Naive thymus-derived CD8-positive, alpha-beta T cell (primary cell): Measurements from ENCODE around the gene TMEFF1. TPM values are rescaled to one million over a fixed set of nuclear protein-coding genes. Genes with fewer than 3 reads are reported as not detected.
"Not testable (repeated sequence)": the region's sequence is repeated elsewhere in the genome, so short reads cannot be mapped to it uniquely, and the experiment has no call there.

Experiments used
- ATAC-seq, 2 donors: fragments of 150-1000 bp; cut with Tn5 transposase in 1 of 2; sonication (Bioruptor Pico), chemical (Tn5 transposase) in 1 of 2; 1 replicate in 1 of 2; 2 replicates in 1 of 2; pipeline ENCODE4 v1.10.0; 2021; ENCODE audit warnings: mild to moderate bottlenecking in 2 of 2, moderate library complexity in 2 of 2
- POLR2A ChIA-PET: fragments of 350-600 bp; sonication (Branson Sonifier 250); formaldehyde crosslinking; loops from one replicate; lab custom pipeline; 2021; ENCODE audit warnings: antibody characterized with exemption; lab: Charles Lee
- DNase-seq, 10 donors: peaks; one replicate each; pipeline versions ENCODE4 v3.0.0 to v3.0.0-alpha.2; 2020 to 2022
- H3K27ac Mint-ChIP-seq, 10 donors: one replicate each; pipeline ENCODE4 v1.8.0; 2020 to 2022; ENCODE audit warnings: mild to moderate bottlenecking in 10 of 10, mixed read lengths in 10 of 10, moderate library complexity in 4 of 10, inconsistent platforms in 1 of 10
- H3K27me3 Mint-ChIP-seq, 5 donors: one replicate each; pipeline ENCODE4 v1.8.0; 2021 to 2022; ENCODE audit warnings: mixed read lengths in 5 of 5
- H3K36me3 Mint-ChIP-seq, 3 donors: one replicate each; pipeline ENCODE4 v1.8.0; 2020 to 2022; ENCODE audit warnings: mixed read lengths in 3 of 3, mild to moderate bottlenecking in 2 of 3, inconsistent platforms in 1 of 3
- H3K4me1 Mint-ChIP-seq, 4 donors: one replicate each; pipeline ENCODE4 v1.8.0; 2021 to 2022; ENCODE audit warnings: mixed read lengths in 4 of 4
- H3K4me3 Mint-ChIP-seq, 10 donors: one replicate each; pipeline ENCODE4 v1.8.0; 2020 to 2022; ENCODE audit warnings: mild to moderate bottlenecking in 10 of 10, mixed read lengths in 10 of 10, moderate library complexity in 6 of 10, inconsistent platforms in 1 of 10
- H3K9me3 Mint-ChIP-seq, 9 donors: one replicate each; pipeline ENCODE4 v1.8.0; 2020 to 2022; ENCODE audit warnings: mixed read lengths in 9 of 9, mild to moderate bottlenecking in 3 of 9, inconsistent platforms in 1 of 9, moderate library complexity in 1 of 9
- polyA plus RNA-seq, 3 donors: library from polyadenylated mRNA; unstranded; fragments of 300-500 nt; fragmentation: Illumina TruSeq; gene quantifications; one replicate each; pipeline ENCODE4 v1.2.3, GENCODE V29; 2021
- total RNA-seq, 8 experiments: library from RNA in 2 of 8; stranded (reverse) in 2 of 8; gene quantifications; one replicate each; pipeline ENCODE4 v1.2.3 and lab custom pipeline; 2021 to 2026

Gene TMEFF1
- total and polyA plus RNA-seq, 5 experiments from 2014 or later, result 0.31 TPM; not detected in 4

- peaks cover 21 to 36% (median 29%) of the 10 kb centered on the region in 5 donors for H3K27me3 Mint-ChIP-seq
- peaks cover 0 to 2% (median 0%) of the 10 kb centered on the region in 9 donors for H3K9me3 Mint-ChIP-seq
- peaks cover 0 to 3% (median 0%) of the 10 kb centered on the region in 3 donors for H3K36me3 Mint-ChIP-seq
- POLR2A ChIA-PET, result no interaction called here
- H3K4me3 Mint-ChIP-seq, result no peak overlapping the region
- ATAC-seq (no peak), DNase-seq (no peak)
- H3K27ac Mint-ChIP-seq, result no peak overlapping the region
- peaks cover 4 to 12% (median 7%) of the 10 kb centered on the region in 4 donors for H3K4me1 Mint-ChIP-seq
These were observed 4.3 kb downstream of the TMEFF1 start for GRCh38 chr9:100477241-100477640.

GRCh38 chr9:100478192-100478591 is 5.2 kb downstream of the TMEFF1 start:
- no peak for DNase-seq
- Mint-ChIP-seq H3K4me1 (peaks cover 4 to 12% (median 5%) of the 10 kb centered on the region in 4 donors), H3K9me3 (peaks cover 0 to 2% (median 0%) of the 10 kb centered on the region in 9 donors), H3K4me3 (no peak overlapping the region), H3K36me3 (peaks cover 0 to 3% (median 0%) of the 10 kb centered on the region in 3 donors), H3K27ac (no peak overlapping the region), H3K27me3 (peaks cover 23 to 35% (median 25%) of the 10 kb centered on the region in 5 donors)
- POLR2A ChIA-PET, result interaction anchor here (0.7 kb wide), 1 partner anchor 19 kb away, joined by 3 read pairs; no protein-coding TSS in a partner anchor
- no peak for ATAC-seq

- POLR2A ChIA-PET, result no interaction called here
- Mint-ChIP-seq H3K36me3 (peaks cover 0 to 3% (median under 1%) of the 10 kb centered on the region in 3 donors), H3K27me3 (peaks cover 12 to 30% (median 18%) of the 10 kb centered on the region in 5 donors), H3K9me3 (peaks cover 0 to 2% (median 0%) of the 10 kb centered on the region in 9 donors), H3K4me1 (no peaks in the 10 kb centered on the region), H3K27ac (no peak overlapping the region), H3K4me3 (no peak overlapping the region)
- ATAC-seq, result no peak
- DNase-seq, result no peak
These were observed 6.9 kb downstream of the TMEFF1 start for GRCh38 chr9:100479820-100480219.

- POLR2A ChIA-PET, result no interaction called here
- no peaks in the 10 kb centered on the region for H3K4me1 Mint-ChIP-seq
These were observed 12.2 kb downstream of the TMEFF1 start for GRCh38 chr9:100485196-100485595.

GRCh38 chr9:100486479-100487176 is 13.7 kb downstream of the TMEFF1 start:
- H3K4me3 Mint-ChIP-seq, result no peak overlapping the region
- no peaks in the 10 kb centered on the region for H3K4me1 Mint-ChIP-seq
- H3K27me3 Mint-ChIP-seq, result peaks cover 0 to 8% (median 4%) of the 10 kb centered on the region in 5 donors
- no peaks in the 10 kb centered on the region for H3K9me3 Mint-ChIP-seq
- H3K27ac Mint-ChIP-seq, result no peak overlapping the region
- peaks cover 0 to 6% (median 0%) of the 10 kb centered on the region in 3 donors for H3K36me3 Mint-ChIP-seq
- POLR2A ChIA-PET, result no interaction called here
- no peak for DNase-seq
- ATAC-seq, result no peak

More at GRCh38 chr9:100485196-100485595, 12.2 kb downstream of the TMEFF1 start:
- no peak for ATAC-seq
- DNase-seq, result no peak
- H3K36me3 Mint-ChIP-seq, result peaks cover 0 to 6% (median 0%) of the 10 kb centered on the region in 3 donors
- H3K27me3 Mint-ChIP-seq, result peaks cover 0 to 13% (median 4%) of the 10 kb centered on the region in 5 donors
- no peak overlapping the region for H3K27ac Mint-ChIP-seq
- peaks cover 0 to 2% (median 0%) of the 10 kb centered on the region in 9 donors for H3K9me3 Mint-ChIP-seq
- no peak overlapping the region for H3K4me3 Mint-ChIP-seq

- ATAC-seq (no peak), DNase-seq (no peak)
- Mint-ChIP-seq H3K27me3 (peaks cover 0 to 4% (median 0%) of the 10 kb centered on the region in 5 donors), H3K9me3 (no peaks in the 10 kb centered on the region), H3K4me1 (peaks cover 0 to 2% (median 0%) of the 10 kb centered on the region in 4 donors), H3K36me3 (peaks cover 0 to 6% (median 0%) of the 10 kb centered on the region in 3 donors), H3K4me3 (no peak overlapping the region), H3K27ac (no peak overlapping the region)
- POLR2A ChIA-PET, result no interaction called here
These were observed 15.2 kb downstream of the TMEFF1 start for GRCh38 chr9:100488177-100488576.

- DNase-seq, result no peak
- H3K27me3 Mint-ChIP-seq, result peaks cover 0 to 3% (median 0%) of the 10 kb centered on the region in 5 donors
- peaks cover 0 to 6% (median 0%) of the 10 kb centered on the region in 3 donors for H3K36me3 Mint-ChIP-seq
- POLR2A ChIA-PET, result no interaction called here
- ATAC-seq, result no peak
- no peak overlapping the region for H3K27ac Mint-ChIP-seq
- no peaks in the 10 kb centered on the region for H3K9me3 Mint-ChIP-seq
- H3K4me1 Mint-ChIP-seq, result peaks cover 0 to 2% (median 0%) of the 10 kb centered on the region in 4 donors
- H3K4me3 Mint-ChIP-seq, result no peak overlapping the region
These were observed 16.9 kb downstream of the TMEFF1 start for GRCh38 chr9:100489836-100490235.

- Mint-ChIP-seq H3K9me3 (no peaks in the 10 kb centered on the region), H3K27me3 (peaks cover 0 to 3% (median 0%) of the 10 kb centered on the region in 5 donors), H3K27ac (no peak overlapping the region), H3K4me3 (no peak overlapping the region), H3K36me3 (no peaks in the 10 kb centered on the region), H3K4me1 (peaks cover 0 to 2% (median 0%) of the 10 kb centered on the region in 4 donors)
- ATAC-seq (no peak), DNase-seq (no peak)
- POLR2A ChIA-PET, result no interaction called here
These were observed 20.0 kb downstream of the TMEFF1 start for GRCh38 chr9:100492952-100493351.

GRCh38 chr9:100498592-100498991 is 25.6 kb downstream of the TMEFF1 start:
- H3K27ac Mint-ChIP-seq, result no peak overlapping the region
- H3K4me3 Mint-ChIP-seq, result no peak overlapping the region
- POLR2A ChIA-PET, result no interaction called here
- ATAC-seq, result no peak
- no peak for DNase-seq
- H3K9me3 Mint-ChIP-seq, result no peaks in the 10 kb centered on the region
- no peaks in the 10 kb centered on the region for H3K36me3 Mint-ChIP-seq
- peaks cover 0 to 2% (median 0%) of the 10 kb centered on the region in 5 donors for H3K27me3 Mint-ChIP-seq
- H3K4me1 Mint-ChIP-seq, result no peaks in the 10 kb centered on the region

GRCh38 chr9:100499460-100499859 is 26.5 kb downstream of the TMEFF1 start:
- H3K4me1 Mint-ChIP-seq, result no peaks in the 10 kb centered on the region
- H3K4me3 Mint-ChIP-seq, result no peak overlapping the region
- ATAC-seq (no peak), DNase-seq (no peak)
- peaks cover 0 to 2% (median 0%) of the 10 kb centered on the region in 5 donors for H3K27me3 Mint-ChIP-seq
- POLR2A ChIA-PET, result no interaction called here
- H3K27ac Mint-ChIP-seq, result no peak overlapping the region
- H3K9me3 Mint-ChIP-seq, result no peaks in the 10 kb centered on the region
- H3K36me3 Mint-ChIP-seq, result no peaks in the 10 kb centered on the region

- Mint-ChIP-seq H3K36me3 (no peaks in the 10 kb centered on the region), H3K4me3 (no peak overlapping the region), H3K27ac (no peak overlapping the region), H3K27me3 (peaks cover 0 to 2% (median 0%) of the 10 kb centered on the region in 5 donors), H3K4me1 (no peaks in the 10 kb centered on the region), H3K9me3 (no peaks in the 10 kb centered on the region)
- POLR2A ChIA-PET, result no interaction called here
- DNase-seq (no peak), ATAC-seq (no peak)
These were observed 26.9 kb downstream of the TMEFF1 start for GRCh38 chr9:100499866-100500265.

GRCh38 chr9:100505564-100506159 is 32.7 kb downstream of the TMEFF1 start:
- Mint-ChIP-seq H3K9me3 (peaks cover 0 to 13% (median 2%) of the 10 kb centered on the region in 9 donors), H3K36me3 (peaks cover 0 to 21% (median 6%) of the 10 kb centered on the region in 3 donors), H3K4me3 (no peak overlapping the region), H3K4me1 (no peaks in the 10 kb centered on the region), H3K27me3 (no peaks in the 10 kb centered on the region), H3K27ac (no peak overlapping the region)
- POLR2A ChIA-PET, result no interaction called here
- ATAC-seq (no peak), DNase-seq (peak in 9 of 10 donors; percentile 19 to 70 (median 32))

GRCh38 chr9:100507350-100507749 is 34.4 kb downstream of the TMEFF1 start:
- H3K27ac Mint-ChIP-seq, H3K4me1 Mint-ChIP-seq, ATAC-seq, DNase-seq, H3K4me3 Mint-ChIP-seq, POLR2A ChIA-PET, H3K27me3 Mint-ChIP-seq: not testable (repeated sequence)
- H3K36me3 Mint-ChIP-seq, result peaks cover 0 to 25% (median 9%) of the 10 kb centered on the region in 3 donors
- H3K9me3 Mint-ChIP-seq, result peaks cover 0 to 16% (median 2%) of the 10 kb centered on the region in 9 donors
